ENCODE data around the gene INPP1.

Gene INPP1

GRCh38 chr2:190415794-190416775 lies 72.7 kb downstream of the INPP1 start:
- no peak for TF ChIP-seq POLR2AphosphoS5 (IDR thresholded peaks at IDR 0.05; ENCODE audit: low read depth, low read length)
- TF ChIP-seq TAF1 (IDR thresholded peaks at IDR 0.05; ENCODE audit: borderline replicate concordance, low read depth, low read length), result no peak
- TF ChIP-seq POLR2A (IDR thresholded peaks at IDR 0.05; ENCODE audit: low read depth, low read length), result no peak
- DNase-seq (ENCODE audit: insufficient read length), result no peak
- FAIRE-seq, result peak; percentile 48

- TF ChIP-seq TAF1 (IDR thresholded peaks at IDR 0.05; ENCODE audit: borderline replicate concordance, low read depth, low read length) (no peak), POLR2AphosphoS5 (IDR thresholded peaks at IDR 0.05; ENCODE audit: low read depth, low read length) (no peak), POLR2A (IDR thresholded peaks at IDR 0.05; ENCODE audit: low read depth, low read length) (no peak)
- FAIRE-seq (no peak), DNase-seq (ENCODE audit: insufficient read length) (no peak)
Observed at GRCh38 chr2:190417045-190417842, 73.9 kb downstream of the INPP1 start.

GRCh38 chr2:190418727-190419126 lies 75.3 kb downstream of the INPP1 start:
- DNase-seq (ENCODE audit: insufficient read length), result no peak
- TF ChIP-seq POLR2AphosphoS5 (IDR thresholded peaks at IDR 0.05; ENCODE audit: low read depth, low read length) (no peak), TAF1 (IDR thresholded peaks at IDR 0.05; ENCODE audit: borderline replicate concordance, low read depth, low read length) (no peak), POLR2A (IDR thresholded peaks at IDR 0.05; ENCODE audit: low read depth, low read length) (no peak)
- no peak for FAIRE-seq

- TF ChIP-seq POLR2A (IDR thresholded peaks at IDR 0.05; ENCODE audit: low read depth, low read length) (no peak), POLR2AphosphoS5 (IDR thresholded peaks at IDR 0.05; ENCODE audit: low read depth, low read length) (no peak), TAF1 (IDR thresholded peaks at IDR 0.05; ENCODE audit: borderline replicate concordance, low read depth, low read length) (no peak)
- FAIRE-seq (no peak), DNase-seq (ENCODE audit: insufficient read length) (no peak)
Observed at GRCh38 chr2:190420801-190421200, 77.4 kb downstream of the INPP1 start.
